ENCODE results near the gene ASNSD1. TPM values are rescaled to one million over a fixed set of nuclear protein-coding genes. Genes with fewer than 3 reads are reported as not detected.
"Not testable (repeated sequence)": the region's sequence is repeated elsewhere in the genome, so short reads cannot be mapped to it uniquely, and the experiment has no call there.

The ASNSD1 gene
- total and polyA plus RNA-seq, 2 experiments from 2014 or later, result 38.4 to 49.7 TPM

- H3K79me2 ChIP-seq (replicated peaks; ENCODE audit: insufficient read depth); H3F3A ChIP-seq (replicated peaks; ENCODE audit: low read depth); H3K4me1 Mint-ChIP-seq; H3K9me3 Mint-ChIP-seq; ATAC-seq; H3K27me3 ChIP-seq (ENCODE audit: insufficient read depth); H3K4me3 ChIP-seq; H3K36me3 Mint-ChIP-seq (ENCODE audit: low read depth); H2AFZ ChIP-seq; H3K9me2 ChIP-seq (ENCODE audit: insufficient read depth); DNase-seq (ENCODE audit: low spot score); H4K20me1 ChIP-seq (replicated peaks; ENCODE audit: insufficient read depth); H3K27me3 Mint-ChIP-seq (ENCODE audit: insufficient read depth, low read depth, poor library complexity); H3K4me1 ChIP-seq (ENCODE audit: insufficient read depth); H3K27ac ChIP-seq (ENCODE audit: low read depth); H3K4me3 Mint-ChIP-seq; H3K36me3 ChIP-seq (ENCODE audit: insufficient read depth); H3K4me2 ChIP-seq; H3K27ac Mint-ChIP-seq: not testable (repeated sequence)
Measured at GRCh38 chr2:189687796-189688195, 26.5 kb downstream of the ASNSD1 start.

GRCh38 chr2:189696223-189696622 is 35.0 kb downstream of the ASNSD1 start:
- no peak for DNase-seq (ENCODE audit: low spot score)
- Histone ChIP-seq H3K4me1 (ENCODE audit: insufficient read depth) (no peaks in the 10 kb centered on the region), H3K79me2 (replicated peaks; ENCODE audit: insufficient read depth) (no peaks in the 10 kb centered on the region), H3F3A (replicated peaks; ENCODE audit: low read depth) (no peaks in the 10 kb centered on the region), H3K36me3 (ENCODE audit: insufficient read depth) (no peaks in the 10 kb centered on the region), H3K27ac (ENCODE audit: low read depth) (no peak overlapping the region), H3K4me2 (no peak overlapping the region), H3K9me2 (ENCODE audit: insufficient read depth) (no peaks in the 10 kb centered on the region), H2AFZ (no peak overlapping the region), H3K4me3 (no peak overlapping the region), H3K27me3 (ENCODE audit: insufficient read depth) (no peaks in the 10 kb centered on the region), H4K20me1 (replicated peaks; ENCODE audit: insufficient read depth) (no peaks in the 10 kb centered on the region)
- Mint-ChIP-seq H3K9me3 (no peaks in the 10 kb centered on the region), H3K4me1 (peaks cover 3% of the 10 kb centered on the region; the same call in 2 of the 3 replicates), H3K27ac (no peak overlapping the region), H3K4me3 (no peak overlapping the region), H3K27me3 (ENCODE audit: insufficient read depth, low read depth, poor library complexity) (no peaks in the 10 kb centered on the region), H3K36me3 (ENCODE audit: low read depth) (no peaks in the 10 kb centered on the region)
- no peak for ATAC-seq
- no peak for TF ChIP-seq ZNF331 (CRISPR knock-in tag; IDR thresholded peaks at IDR 0.05; ENCODE audit: low read depth)
- no peak for TF ChIP-seq REST (IDR thresholded peaks at IDR 0.05; ENCODE audit: unreplicated experiment)
- no peak for TF ChIP-seq EZH2 (IDR thresholded peaks at IDR 0.05; ENCODE audit: low read depth, unreplicated experiment)
- no peak for TF ChIP-seq ZNF462 (CRISPR knock-in tag; IDR thresholded peaks at IDR 0.05)

Data from GM23338 (cell line).